ENCODE results near the gene NUP58.

DNA sequence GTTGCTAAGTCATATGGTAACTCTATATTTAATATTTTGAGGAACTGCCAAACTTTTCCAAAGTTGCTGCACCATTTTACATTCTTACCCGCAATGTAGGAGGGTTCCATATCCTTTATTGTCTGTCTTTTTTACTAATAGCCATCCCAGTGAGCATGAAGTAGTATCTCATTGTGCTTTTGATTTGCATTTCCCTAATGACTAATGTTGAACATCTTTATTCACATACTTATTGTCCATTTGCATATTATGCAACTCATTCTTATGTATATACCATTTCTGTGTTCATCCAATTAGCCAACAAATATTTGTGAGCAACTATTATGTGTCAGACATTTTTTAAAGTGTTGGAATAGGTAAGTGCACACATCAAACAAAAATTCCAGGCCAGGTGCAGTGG is 50.0 kb downstream of the NUP58 start:
- TF ChIP-seq, protein P1, sequence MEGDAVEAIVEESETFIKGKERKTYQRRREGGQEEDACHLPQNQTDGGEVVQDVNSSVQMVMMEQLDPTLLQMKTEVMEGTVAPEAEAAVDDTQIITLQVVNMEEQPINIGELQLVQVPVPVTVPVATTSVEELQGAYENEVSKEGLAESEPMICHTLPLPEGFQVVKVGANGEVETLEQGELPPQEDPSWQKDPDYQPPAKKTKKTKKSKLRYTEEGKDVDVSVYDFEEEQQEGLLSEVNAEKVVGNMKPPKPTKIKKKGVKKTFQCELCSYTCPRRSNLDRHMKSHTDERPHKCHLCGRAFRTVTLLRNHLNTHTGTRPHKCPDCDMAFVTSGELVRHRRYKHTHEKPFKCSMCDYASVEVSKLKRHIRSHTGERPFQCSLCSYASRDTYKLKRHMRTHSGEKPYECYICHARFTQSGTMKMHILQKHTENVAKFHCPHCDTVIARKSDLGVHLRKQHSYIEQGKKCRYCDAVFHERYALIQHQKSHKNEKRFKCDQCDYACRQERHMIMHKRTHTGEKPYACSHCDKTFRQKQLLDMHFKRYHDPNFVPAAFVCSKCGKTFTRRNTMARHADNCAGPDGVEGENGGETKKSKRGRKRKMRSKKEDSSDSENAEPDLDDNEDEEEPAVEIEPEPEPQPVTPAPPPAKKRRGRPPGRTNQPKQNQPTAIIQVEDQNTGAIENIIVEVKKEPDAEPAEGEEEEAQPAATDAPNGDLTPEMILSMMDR (IDR thresholded peaks at IDR 0.05) = no peak
- no peak for TF ChIP-seq EP300 (IDR thresholded peaks at IDR 0.05)
- no peak for TF ChIP-seq POLR2A (IDR thresholded peaks at IDR 0.05)

All from gastroesophageal sphincter (tissue), 3 donors.